Measurements from ENCODE around the gene GNAI2. TPM values are rescaled to one million over a fixed set of nuclear protein-coding genes. Genes with fewer than 3 reads are reported as not detected.

Gene GNAI2
- total RNA-seq, 1 donor from 2014 or later, result 118 TPM

DNA sequence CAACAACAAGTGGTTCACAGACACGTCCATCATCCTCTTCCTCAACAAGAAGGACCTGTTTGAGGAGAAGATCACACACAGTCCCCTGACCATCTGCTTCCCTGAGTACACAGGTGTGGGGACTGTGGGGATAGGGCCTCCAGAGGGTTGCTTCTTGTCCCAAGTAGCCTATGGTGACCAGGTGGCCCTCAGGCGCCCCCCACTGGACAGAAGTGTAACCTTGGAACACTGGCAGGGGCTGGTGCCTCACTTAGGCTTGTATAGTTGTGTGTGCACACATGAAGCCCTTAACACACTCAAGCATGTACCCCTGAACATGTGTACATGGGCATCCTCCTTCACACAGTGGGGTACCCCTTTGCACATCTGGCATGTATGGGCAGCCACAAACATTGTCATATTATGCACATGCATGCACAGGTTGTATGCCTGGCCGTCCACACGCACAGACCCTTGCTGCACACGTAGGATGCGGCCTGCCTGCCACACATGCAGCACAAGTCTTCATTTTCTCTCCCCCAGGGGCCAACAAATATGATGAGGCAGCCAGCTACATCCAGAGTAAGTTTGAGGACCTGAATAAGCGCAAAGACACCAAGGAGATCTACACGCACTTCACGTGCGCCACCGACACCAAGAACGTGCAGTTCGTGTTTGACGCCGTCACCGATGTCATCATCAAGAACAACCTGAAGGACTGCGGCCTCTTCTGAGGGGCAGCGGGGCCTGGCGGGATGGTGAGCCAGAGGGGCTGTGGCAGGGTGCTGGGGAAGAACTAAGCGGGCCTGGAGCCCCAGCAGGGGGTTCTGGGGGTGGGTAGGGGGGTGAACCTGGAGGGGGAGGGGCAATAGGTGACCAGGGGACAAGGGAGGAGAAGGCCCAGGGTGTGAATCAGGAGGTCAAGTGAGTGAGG, 21.2 kb downstream of the GNAI2 start:
- Histone ChIP-seq H3K27ac (replicated peaks) (peak overlapping the region; percentile 99), H3K4me3 (no peak overlapping the region), H3K9me3 (replicated peaks) (peaks cover 6% of the 10 kb centered on the region), H3K4me1 (peaks cover 94% of the 10 kb centered on the region), H3K27me3 (ENCODE audit: low read depth) (no peaks in the 10 kb centered on the region), H3K36me3 (peaks cover 61% of the 10 kb centered on the region)
- TF ChIP-seq, protein P1, sequence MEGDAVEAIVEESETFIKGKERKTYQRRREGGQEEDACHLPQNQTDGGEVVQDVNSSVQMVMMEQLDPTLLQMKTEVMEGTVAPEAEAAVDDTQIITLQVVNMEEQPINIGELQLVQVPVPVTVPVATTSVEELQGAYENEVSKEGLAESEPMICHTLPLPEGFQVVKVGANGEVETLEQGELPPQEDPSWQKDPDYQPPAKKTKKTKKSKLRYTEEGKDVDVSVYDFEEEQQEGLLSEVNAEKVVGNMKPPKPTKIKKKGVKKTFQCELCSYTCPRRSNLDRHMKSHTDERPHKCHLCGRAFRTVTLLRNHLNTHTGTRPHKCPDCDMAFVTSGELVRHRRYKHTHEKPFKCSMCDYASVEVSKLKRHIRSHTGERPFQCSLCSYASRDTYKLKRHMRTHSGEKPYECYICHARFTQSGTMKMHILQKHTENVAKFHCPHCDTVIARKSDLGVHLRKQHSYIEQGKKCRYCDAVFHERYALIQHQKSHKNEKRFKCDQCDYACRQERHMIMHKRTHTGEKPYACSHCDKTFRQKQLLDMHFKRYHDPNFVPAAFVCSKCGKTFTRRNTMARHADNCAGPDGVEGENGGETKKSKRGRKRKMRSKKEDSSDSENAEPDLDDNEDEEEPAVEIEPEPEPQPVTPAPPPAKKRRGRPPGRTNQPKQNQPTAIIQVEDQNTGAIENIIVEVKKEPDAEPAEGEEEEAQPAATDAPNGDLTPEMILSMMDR (IDR thresholded peaks at IDR 0.05; ENCODE audit: borderline replicate concordance), result peak; percentile 59
- DNase-seq, result no peak
- intact Hi-C loops (cut with micrococcal nuclease), result no loop called here

DNA sequence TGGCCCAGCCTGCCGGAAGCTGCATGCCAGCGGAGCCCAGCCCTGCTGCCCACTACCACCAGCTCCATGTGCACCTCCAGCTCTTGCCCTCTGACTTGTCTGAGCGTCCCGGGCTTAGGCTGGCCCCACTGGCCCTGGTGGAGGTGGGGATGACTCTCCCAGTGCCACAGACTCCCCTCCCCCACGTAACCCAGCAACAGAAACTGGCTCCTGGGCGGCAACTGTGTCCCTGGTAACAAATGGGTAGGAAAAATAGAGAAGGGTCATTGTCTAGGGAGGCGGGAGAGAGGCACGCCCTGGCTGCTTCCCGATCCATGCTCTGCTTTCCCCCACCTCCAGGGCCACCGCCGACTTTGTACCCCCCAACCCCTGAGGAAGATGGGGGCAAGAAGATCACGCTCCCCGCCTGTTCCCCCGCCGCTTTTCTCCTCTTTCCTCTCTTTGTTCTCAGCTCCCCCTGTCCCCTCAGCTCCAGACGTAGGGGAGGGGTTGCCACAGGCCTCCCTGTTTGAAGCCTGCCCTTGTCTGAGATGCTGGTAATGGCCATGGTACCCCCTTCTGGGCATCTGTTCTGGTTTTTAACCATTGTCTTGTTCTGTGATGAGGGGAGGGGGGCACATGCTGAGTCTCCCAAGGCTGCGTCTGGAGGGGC, 22.2 kb downstream of the GNAI2 start:
- TF ChIP-seq, protein P1 (IDR thresholded peaks at IDR 0.05; ENCODE audit: borderline replicate concordance), result no peak
- Histone ChIP-seq H3K4me3 (no peak overlapping the region), H3K27me3 (ENCODE audit: low read depth) (no peaks in the 10 kb centered on the region), H3K9me3 (replicated peaks) (peaks cover 6% of the 10 kb centered on the region), H3K27ac (replicated peaks) (peak overlapping the region; percentile 99), H3K36me3 (peaks cover 52% of the 10 kb centered on the region), H3K4me1 (peaks cover 85% of the 10 kb centered on the region)
- no peak for DNase-seq
- intact Hi-C loops (cut with micrococcal nuclease), result no loop called here

DNA sequence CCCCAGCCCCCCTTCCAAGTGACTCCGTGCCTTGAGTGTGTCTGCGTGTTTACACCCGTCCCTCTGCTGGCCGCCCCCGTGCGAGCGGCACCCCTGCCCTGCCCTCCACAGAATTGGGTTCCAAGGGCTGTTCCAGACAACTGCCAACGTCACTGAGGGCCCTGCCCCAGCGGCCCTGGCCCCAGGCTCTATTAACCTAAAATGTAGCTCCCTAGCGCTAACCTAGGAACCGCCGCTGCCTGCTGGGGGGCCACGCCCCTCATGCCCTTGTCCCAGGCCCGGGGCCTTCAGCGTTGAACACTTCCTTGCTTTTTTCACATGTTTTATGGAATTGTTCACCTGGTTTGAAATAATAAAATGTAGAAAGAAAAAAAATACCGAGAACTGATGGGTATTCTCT, 23.0 kb downstream of the GNAI2 start:
- H3K4me3 ChIP-seq, result no peak overlapping the region
- TF ChIP-seq, protein P1 (IDR thresholded peaks at IDR 0.05; ENCODE audit: borderline replicate concordance), result no peak
- H3K9me3 ChIP-seq (replicated peaks), result peaks cover 6% of the 10 kb centered on the region
- peaks cover 44% of the 10 kb centered on the region for H3K36me3 ChIP-seq
- peak overlapping the region; percentile 99 for H3K27ac ChIP-seq (replicated peaks)
- H3K4me1 ChIP-seq, result peaks cover 81% of the 10 kb centered on the region
- intact Hi-C loops (cut with micrococcal nuclease), result no loop called here
- DNase-seq, result no peak
- H3K27me3 ChIP-seq (ENCODE audit: low read depth), result no peaks in the 10 kb centered on the region

DNA sequence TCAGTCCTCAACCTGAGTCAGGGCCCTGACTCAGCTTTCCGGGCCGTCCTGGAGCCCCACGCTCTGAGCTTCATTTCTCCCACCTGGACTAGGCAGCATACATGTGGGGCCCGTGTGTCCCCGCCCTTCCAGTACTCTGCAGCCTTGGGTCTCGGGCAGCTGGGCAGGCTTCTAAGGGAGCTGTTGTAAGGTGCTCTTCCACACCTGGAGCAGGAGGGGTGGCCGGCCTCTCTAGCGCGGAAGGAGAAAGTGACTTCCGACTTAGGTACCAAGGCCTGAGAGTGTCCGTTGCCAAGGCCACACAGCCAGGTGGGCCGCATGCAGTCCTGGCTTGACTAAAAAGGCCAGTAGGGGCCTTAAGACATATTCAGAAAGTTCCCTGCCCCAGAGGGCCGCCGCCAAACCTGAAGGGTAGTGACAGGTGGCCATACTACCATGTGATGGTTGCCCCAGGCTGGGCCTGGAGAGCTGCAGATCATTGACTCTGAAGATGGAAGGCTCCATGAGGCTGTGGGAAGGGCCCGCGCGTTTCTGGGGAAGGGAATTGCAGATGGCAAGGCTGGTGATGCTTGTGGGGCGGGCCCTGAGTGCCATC, 23.5 kb downstream of the GNAI2 start:
- H3K9me3 ChIP-seq (replicated peaks), result peaks cover 6% of the 10 kb centered on the region
- intact Hi-C loops (cut with micrococcal nuclease), result no loop called here
- no peaks in the 10 kb centered on the region for H3K27me3 ChIP-seq (ENCODE audit: low read depth)
- DNase-seq, result no peak
- H3K4me3 ChIP-seq, result peak overlapping the region; percentile 79
- peak overlapping the region; percentile 99 for H3K27ac ChIP-seq (replicated peaks)
- TF ChIP-seq, protein P1 (IDR thresholded peaks at IDR 0.05; ENCODE audit: borderline replicate concordance), result no peak
- peaks cover 81% of the 10 kb centered on the region for H3K4me1 ChIP-seq
- peaks cover 38% of the 10 kb centered on the region for H3K36me3 ChIP-seq

All from left ventricle myocardium inferior (tissue), 1 donor.